ENCODE results near the gene MIA3.

The MIA3 gene

GRCh38 chr1:222680080-222680479 lies 62.2 kb downstream of the MIA3 start:
- DNase-seq: no peak

DNA sequence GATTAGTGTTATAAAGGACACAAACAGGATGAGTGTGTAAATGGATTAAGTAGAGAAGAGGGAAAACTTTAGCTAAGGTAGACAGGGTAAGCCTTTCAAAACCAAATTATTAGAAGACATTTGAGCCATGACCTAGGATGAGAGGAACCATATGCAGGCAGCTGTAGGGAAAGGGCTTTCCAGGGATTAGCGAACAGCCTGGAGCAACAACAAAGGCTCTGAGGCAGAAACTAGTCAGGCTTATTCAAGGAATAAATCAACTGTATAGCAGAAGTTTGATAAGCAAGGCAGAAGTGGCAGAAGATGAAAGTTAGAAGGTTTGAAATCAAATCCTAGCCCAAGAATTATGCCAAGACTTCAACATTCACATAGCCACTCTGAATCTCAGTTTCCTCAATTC lies 73.1 kb downstream of the MIA3 start:
- DNase-seq: no peak

GRCh38 chr1:222694927-222695326 lies 77.0 kb downstream of the MIA3 start:
- DNase-seq: no peak

- no peak for DNase-seq
Observed at GRCh38 chr1:222696741-222697140, 78.8 kb downstream of the MIA3 start.

GRCh38 chr1:222697203-222697602 lies 79.3 kb downstream of the MIA3 start:
- no peak for DNase-seq

- no peak for DNase-seq
Observed at GRCh38 chr1:222697826-222698225, 79.9 kb downstream of the MIA3 start.

GRCh38 chr1:222702210-222702609 lies 84.3 kb downstream of the MIA3 start:
- DNase-seq: no peak

DNA sequence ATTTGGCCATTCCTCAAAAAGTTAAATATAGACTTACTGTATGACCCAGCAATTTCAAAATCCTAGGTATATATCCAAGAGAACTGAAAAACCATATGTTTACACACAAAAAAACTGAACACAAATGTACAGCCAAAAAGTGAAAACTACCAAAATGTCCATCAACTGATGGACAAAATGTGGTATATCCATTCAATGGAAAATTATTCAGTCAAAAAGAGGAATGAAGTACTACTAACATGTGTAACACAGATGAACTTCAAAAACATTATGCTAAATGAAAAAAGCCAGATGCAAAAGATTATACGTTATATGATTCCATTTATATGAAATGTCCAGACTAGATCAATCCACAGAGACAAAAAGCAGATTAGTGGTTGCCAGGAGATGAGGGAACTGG lies 86.4 kb downstream of the MIA3 start:
- DNase-seq: no peak

DNA sequence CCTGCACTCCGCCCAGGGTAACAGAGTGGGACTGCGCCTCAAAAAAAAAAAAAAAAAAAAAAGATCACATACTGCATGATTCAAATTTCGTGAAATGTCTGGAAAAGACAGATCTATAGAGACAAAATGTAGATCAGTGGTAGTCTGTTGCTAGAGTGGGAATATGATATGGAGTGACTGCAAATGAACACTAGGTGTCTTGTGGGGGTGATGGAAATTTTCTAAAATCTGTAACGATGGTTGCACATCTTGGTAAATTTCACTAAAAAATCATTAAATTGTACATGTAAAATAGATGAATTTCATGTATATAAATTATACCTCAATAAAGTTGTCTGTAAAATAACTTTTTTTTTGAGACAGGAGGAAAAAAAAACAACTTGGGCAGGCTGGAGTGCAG lies 88.9 kb downstream of the MIA3 start:
- DNase-seq: no peak

DNA sequence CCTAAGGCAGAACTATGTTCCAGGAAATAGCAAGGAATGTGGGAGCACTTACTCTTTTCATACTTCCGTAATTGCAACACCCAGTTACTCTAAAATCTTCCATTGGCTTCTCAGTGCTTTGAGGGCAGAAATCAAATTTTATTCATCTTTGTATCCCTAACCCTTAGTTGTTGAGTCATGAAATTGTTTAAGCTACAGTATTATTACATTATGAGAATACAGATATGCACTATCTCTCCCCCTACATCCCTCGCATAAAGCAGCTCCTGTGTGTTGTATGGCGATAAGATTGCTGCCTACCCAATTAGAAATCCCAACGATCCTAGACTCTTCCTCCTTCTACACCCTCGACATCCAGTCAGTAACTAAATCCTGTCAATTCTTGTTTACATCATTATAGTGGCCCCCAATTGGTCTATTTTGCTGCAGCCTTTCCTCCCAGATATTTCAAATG lies 91.8 kb downstream of the MIA3 start:
- no peak for DNase-seq

DNA sequence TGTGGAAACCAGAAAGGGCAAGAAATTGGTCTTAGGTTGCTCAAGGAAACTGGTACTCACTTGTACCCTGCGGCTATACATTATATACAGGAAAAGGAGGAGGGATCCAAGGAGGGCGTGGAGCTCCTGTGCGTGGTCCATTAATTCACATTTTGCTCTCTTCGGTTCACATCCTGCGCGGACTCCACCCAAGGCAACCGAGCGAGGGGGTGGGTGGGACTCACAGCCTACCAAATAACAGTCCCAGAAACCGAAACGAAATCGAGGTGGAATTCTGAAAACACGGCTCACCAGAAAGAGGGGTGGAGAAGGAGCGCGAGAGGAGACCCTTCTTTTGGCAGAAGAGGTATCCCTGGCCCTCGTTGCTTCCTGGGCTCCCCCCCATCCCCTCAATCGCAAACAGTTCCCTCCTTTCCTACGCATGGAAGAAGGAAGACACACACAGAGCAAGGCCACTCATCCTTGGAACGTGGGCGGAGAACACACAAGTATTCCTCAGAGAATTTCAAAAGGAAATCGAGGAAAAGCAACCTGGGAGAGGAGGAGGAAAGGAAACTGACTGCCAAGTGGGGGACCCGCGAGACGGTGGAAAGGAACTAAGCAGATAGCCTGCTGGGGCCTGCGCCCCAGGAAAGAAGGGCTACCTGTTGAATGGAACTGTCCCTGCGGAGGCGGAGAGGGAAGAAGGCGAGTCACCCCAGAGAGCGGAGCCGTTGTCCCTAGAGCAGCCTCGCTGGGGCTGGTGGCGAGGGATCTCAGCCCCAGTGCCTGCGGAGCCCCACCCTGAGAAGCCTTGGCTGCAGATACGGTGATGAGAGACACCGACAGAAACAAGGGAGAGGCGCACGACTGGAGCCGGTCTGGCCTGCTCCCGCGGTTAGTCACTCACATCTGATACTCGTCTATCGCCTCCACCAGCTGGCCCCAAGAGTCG lies 93.7 kb downstream of the MIA3 start:
- peak; percentile 42 for DNase-seq

GRCh38 chr1:222712253-222713090 lies 94.6 kb downstream of the MIA3 start, which contains the start of the genes AIDA and BROX:
AIDA (minus strand) TSS chr1:222712491; CDS start chr1:222712317, 174 bp downstream.
BROX (plus strand) TSS chr1:222712564; CDS start chr1:222715700, 3,136 bp downstream.
- DNase-seq: peak; percentile 93

- DNase-seq: peak; percentile 89
Observed at GRCh38 chr1:222713091-222713961, 95.4 kb downstream of the MIA3 start.

DNA sequence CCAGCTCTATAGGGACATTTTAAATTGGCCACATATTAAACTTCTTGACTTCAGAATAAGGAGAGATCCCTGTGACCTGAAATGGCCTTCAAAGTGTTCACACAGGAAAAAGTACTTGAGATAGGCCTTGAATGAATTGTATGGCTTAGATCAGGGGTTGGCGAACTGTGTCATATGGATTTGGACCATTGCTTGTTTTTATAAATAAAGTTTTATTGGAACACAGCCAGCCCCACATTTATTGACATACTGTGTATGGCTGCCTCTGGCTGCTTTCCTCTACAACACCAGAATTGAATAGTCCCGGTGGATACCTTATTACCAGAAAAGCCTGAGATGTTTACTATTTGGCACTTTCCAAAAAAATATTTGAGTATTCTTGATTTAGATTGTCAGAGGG lies 98.5 kb downstream of the MIA3 start:
- DNase-seq: no peak
